ENCODE results near the gene SKIDA1.

Gene SKIDA1

DNA sequence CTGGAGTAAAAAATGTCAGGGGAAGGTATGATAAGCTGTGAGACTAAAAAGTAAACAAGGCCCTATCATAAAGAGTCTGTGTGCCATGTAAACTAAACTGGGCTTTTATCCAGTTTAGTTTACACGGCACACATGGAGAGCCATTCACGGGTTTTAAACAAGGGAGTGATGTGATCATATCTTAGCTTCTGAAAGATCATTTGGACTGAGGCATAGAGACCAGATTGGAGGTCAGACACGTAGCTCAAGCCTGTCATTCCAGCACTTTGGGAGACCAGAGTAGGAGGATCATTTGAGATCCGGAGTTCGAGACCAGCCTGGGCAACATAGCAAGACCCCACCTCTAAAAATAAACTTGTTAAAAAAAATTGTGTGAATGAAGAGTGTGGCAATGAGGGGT, 50.1 kb downstream of the SKIDA1 start:
- no peak for DNase-seq

DNA sequence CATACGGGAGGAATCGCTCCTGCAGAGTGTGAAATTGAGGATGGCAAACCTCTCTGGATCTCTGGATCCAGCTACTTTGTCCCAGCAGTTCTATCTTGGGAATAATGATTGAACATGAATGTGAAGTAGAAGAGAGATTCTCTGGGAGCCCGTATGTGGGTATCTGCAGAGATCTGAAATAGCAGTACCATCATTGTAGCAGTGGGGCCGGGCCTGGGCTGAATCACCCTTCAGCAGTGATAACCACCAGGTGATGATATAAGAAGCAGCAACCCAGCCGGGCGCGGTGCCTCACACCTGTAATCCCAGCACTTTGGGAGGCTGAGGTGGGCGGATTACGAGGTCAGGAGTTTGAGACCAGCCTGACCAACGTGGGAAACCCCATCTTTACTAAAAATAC, 51.9 kb downstream of the SKIDA1 start:
- no peak for DNase-seq

DNA sequence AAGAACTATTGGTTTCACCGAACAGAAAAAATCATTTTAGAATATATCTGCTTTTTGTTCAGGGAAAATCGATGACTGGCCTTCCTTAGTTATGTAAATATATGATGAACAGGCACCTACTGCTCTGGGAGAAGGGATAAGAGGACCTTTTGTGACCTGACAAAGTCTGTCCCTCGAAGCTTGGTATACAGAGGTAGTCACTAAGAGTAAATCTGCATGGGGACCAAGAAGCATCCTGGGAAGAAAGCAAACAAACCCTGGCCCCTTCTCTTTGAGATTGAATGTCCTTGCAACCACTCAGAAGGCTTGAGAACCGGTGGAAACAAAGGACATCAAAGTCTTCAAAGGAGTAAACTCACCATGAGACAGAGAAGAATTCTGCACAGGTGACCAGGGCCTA, 52.3 kb downstream of the SKIDA1 start:
- no peak for DNase-seq

DNA sequence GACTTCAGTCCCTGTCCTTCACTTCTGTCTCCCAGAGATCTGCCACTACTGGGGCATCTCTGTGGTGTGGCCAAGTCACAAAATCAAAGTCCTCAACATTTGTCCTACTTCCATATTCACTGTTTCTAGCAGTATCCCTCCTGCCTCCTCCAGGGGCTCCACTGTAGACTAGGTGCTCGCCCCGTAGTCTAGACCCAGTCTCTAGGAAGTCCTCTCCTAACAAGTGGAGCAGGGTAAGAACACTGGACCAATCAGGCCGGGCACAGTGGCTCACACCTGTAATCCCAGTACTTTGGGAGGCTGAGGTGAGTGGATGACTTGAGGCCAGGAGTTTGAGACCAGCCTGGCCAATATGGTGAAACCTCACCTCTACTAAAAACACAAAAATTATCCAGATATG, 57.4 kb downstream of the SKIDA1 start:
- DNase-seq: no peak

DNA sequence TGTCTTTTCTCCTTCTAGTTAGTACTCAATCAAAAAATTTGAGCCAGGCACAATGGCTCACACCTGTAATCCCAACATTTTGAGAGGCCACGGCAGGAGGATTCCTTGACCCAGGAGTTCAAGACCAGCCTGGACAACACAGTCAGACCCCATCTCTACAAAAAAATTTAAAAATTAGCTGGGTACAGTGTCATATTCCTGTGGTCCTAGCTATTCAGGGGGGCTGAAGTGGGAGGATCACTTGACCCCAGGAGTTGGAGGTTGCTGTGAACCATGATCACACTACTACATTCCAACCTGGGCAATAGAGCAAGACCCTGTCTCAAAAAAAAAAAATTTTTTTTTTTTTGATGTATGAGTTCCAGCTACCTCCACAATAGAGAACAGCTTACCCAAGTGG, 57.8 kb downstream of the SKIDA1 start:
- DNase-seq: no peak

DNA sequence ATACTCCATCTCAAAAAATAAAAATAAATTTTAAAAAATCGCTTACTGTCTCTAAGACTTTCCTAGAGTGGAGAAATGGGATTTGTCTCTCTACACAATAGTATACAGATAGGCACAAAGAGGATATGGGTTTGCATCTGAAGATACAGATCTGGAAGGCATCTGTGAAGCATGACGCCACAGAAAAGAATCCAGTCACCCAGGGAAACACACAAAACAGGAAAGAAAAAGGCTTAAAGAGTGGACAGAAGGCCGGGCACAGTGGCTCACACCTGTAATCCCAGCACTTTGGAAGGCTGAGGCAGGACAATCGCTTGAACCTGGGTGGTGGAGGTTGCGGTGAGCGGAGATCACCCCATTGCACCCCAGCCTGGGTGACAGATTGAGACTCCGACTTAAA, 61.3 kb downstream of the SKIDA1 start:
- no peak for DNase-seq
